ENCODE results near the gene EXD3.

Gene EXD3

GRCh38 chr9:137446851-137447471 is 24.0 kb upstream of the EXD3 start:
- no peak for DNase-seq

GRCh38 chr9:137445930-137446431 is 23.0 kb upstream of the EXD3 start:
- DNase-seq = no peak

GRCh38 chr9:137445275-137445807 is 22.4 kb upstream of the EXD3 start:
- DNase-seq = no peak

GRCh38 chr9:137444106-137444790 is 21.3 kb upstream of the EXD3 start:
- no peak for DNase-seq

GRCh38 chr9:137441935-137442321 is 19.0 kb upstream of the EXD3 start:
- DNase-seq = no peak

GRCh38 chr9:137441289-137441934 is 18.4 kb upstream of the EXD3 start, which contains the start of gene ENTPD8:
Gene ENTPD8, minus strand, starts transcription at chr9:137441357. Its CDS starts 3,072 bp downstream, at chr9:137438285.
- DNase-seq = no peak

- no peak for DNase-seq
Observed at GRCh38 chr9:137439158-137439714, 16.3 kb upstream of the EXD3 start.

GRCh38 chr9:137438591-137439157 is 15.7 kb upstream of the EXD3 start:
- no peak for DNase-seq

- no peak for DNase-seq
Observed at GRCh38 chr9:137437691-137438590, 15.0 kb upstream of the EXD3 start.

- no peak for DNase-seq
Observed at GRCh38 chr9:137436761-137437600, 14.0 kb upstream of the EXD3 start.

GRCh38 chr9:137435980-137436760 is 13.2 kb upstream of the EXD3 start:
- DNase-seq = no peak

- DNase-seq = no peak
Observed at GRCh38 chr9:137435381-137435891, 12.5 kb upstream of the EXD3 start.

- DNase-seq = no peak
Observed at GRCh38 chr9:137434498-137435380, 11.8 kb upstream of the EXD3 start.

GRCh38 chr9:137433916-137434431 is 11.0 kb upstream of the EXD3 start:
- DNase-seq = no peak

GRCh38 chr9:137433349-137433915 is 10.5 kb upstream of the EXD3 start:
- DNase-seq = no peak

- no peak for DNase-seq
Observed at GRCh38 chr9:137432687-137433348, 9.9 kb upstream of the EXD3 start.

GRCh38 chr9:137431416-137431931 is 8.5 kb upstream of the EXD3 start:
- no peak for DNase-seq

Measured in amniotic stem cell (primary cell).